GM21576 (cell line): ENCODE measurements around the gene SOX21.

Experiments used
- ATAC-seq: cut with Tn5 transposase; IDR thresholded peaks from one replicate; pipeline ENCODE4 v1.9.1; 2021; ENCODE audit warnings: mild to moderate bottlenecking, moderate library complexity; ENCODE audit not compliant: unreplicated experiment

SOX21 gene

GRCh38 chr13:94709001-94709834, 3.1 kb downstream of the SOX21 start:
- no peak for ATAC-seq

DNA sequence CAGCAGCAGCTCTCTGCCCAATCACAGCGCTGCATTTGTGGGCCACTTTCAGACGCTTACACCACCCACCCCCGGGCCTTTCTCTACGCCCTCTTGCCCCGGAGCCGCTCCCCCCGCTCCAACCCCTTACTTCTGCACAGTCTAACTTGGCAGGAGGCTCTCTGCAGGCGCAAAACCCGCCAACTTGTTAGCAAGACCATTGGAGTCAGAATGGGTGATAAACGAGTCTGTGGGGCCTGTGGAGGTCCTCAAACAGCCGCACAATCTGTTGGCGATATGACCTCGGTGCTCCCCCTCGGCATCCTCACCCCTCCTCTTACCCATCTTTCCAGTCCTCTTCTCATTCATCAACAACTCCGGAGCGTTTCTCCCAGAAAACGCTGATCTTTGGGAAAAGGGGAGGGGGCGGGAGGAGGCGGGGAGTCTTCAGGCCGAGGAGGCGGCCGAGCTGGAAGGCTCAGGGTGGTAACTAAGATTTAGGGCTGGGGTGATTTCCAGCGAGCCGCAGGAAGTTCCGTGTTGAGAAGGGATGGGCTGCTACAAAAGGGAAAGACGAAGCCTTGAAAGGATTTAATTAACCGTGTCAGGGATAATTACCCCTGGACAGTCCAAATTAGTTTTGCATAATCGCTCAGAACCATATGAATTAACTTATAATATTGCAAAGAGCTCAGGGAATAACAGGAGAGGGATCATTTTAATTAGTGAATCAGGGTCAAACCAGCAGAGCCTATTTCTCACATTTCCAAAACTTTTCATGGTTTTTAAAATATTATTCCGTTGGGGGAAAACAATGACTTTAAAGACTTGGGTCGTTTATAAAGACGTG, 4.1 kb downstream of the SOX21 start:
- no peak for ATAC-seq

DNA sequence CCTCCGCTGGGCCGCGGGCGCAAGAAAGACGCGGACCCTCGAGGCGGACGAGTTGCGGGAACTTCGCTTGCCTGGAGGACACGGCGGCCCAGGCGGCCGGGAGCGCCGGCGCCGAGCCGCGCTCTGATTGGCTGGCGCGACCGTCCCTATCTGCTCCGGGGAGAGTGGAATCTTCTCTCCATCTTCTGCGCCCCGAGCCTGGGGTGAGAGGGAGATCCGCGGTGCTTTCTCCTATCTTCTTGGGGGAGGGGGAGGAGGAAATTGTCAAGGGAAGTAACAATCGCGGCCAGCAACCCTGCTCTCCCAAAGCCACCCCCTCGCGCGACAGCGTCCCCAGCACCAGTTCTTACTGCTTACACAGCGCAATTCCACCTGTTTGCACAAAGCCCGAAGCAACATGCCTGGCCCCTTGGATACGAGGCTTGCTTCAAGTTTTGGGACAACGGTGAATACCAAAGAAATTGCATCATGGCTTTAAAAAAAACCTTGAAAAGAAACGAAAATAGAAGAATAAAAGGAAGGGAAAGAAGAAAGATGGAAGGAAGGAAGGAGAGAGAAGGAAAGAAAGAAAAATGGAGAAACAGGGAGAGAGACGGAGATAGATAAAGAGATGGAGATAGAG, 4.8 kb downstream of the SOX21 start:
- no peak for ATAC-seq

DNA sequence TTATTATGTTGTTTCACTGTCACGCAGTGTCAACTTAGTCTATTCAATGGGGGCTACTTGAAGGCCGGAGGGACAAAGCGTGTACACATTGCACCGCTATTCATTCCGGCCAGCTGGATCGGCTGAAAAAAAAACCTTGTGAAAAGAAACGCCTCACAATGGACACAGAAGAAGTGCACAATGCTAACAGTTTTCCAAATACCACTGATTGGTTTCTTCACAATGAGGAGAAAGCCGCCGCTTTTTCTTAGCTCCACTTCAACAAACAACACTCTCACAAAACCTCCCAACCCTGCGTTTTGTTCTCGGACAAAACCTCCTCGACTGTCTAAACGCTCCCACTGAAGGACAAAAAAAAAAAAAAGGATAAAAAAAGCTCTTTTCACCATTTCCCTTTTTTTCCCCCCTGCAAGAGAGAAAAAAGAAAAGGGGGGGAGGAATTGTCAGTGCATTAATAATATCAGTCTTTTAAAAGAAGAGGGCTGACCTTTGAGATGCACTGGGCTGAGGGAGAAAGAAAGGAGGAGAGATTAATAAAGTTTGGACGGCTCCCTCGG, 5.4 kb downstream of the SOX21 start:
- ATAC-seq = no peak

DNA sequence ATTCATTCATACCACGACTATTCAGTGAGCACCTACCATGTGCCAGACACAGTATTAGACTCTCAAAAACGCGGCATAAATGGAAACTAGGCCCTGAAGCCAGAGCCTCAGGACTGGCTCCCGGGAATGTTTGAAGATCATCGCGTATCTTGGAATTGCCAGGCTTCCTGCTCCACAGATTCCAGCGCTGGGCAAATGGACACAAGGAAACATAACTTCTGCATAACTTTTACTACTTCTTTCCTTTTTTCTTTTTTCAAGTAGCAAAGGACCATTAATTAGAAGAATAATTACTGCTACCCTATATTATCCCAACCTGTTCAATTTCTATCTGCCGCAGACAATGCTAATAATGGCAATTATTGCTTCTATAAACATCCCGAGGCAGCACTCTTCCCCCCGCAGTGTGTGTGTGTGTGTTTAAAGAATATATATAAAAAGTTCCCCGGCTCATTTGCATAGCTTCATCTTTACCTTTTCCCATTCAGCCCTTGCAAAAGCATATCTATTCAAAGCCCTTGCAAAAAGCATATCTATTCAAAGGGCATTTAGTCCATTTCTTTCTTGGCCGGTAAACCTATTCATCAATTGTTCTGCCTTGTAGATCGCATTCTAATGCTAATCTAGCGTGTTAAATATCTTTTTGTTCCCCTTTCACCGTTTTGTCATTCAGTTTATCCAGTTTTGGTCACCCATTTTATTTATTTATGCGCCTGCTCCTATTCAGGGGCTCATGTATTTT, 6.1 kb downstream of the SOX21 start:
- no peak for ATAC-seq

- no peak for ATAC-seq
These were observed 7.0 kb downstream of the SOX21 start for GRCh38 chr13:94705081-94706030.

- ATAC-seq = no peak
These were observed 7.8 kb downstream of the SOX21 start for GRCh38 chr13:94704377-94705080.

GRCh38 chr13:94703721-94704314, 8.5 kb downstream of the SOX21 start:
- ATAC-seq = no peak

DNA sequence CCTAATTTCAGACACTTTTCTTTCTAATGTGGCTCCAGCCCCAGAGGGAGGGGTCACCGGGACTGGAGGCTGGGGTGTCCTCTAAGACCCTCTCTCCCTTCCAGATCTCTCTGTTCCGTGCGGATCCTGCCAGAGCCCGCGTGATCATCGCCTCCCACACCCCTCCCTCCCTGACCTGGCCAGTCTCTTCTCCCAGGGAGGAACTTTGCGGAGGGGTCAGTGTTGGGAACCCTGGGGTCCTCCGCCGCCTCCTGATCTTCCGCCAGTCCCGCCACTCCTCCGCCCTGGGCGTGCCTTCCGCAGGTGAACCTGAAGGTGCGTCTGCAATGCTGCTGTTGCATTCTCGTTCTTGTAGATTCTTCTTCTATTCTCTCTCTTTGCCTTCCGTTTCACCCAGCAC, 9.1 kb downstream of the SOX21 start:
- no peak for ATAC-seq

- ATAC-seq = no peak
These were observed 9.9 kb downstream of the SOX21 start for GRCh38 chr13:94702181-94703041.

DNA sequence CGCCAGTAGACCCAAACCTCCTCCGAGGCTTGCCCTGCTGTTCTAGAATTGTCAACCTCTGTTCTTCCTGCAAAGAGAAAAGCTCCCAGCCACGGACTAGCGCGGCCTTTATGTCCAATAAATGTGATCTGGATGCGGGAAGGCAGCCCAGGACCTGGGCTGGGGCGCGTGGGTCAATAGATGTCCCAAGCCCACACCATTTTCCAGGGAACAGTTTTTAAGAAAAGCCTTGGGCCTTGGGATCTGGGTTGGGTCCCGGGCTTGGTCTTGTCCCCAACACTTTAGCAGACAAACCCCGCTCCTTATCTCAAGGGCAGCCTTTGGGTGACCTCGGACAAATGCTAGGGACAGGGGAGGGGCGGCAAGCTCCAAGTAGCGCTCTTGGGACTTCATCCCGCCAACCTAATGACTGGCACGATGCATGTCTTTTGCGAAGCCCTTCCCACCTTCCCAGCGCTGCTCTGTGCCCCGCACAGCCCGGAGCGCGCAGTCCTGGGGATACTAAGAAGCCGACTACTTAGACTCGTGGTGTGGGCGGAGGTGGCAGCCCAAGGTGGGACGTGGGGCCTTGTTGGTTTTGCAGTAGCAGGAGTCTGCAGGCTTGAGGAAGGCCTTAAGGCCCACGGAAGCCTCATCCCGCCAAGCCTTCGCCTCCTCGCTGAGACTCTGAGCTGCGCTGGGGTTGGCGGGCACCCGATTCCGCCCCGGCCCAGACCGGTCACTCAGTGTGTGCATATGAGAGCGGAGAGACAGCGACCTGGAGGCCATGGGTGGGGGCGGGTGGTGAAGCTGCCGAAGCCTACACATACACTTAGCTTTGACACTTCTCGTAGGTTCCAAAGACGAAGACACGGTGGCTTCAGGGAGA, 10.8 kb downstream of the SOX21 start:
- ATAC-seq = no peak

DNA sequence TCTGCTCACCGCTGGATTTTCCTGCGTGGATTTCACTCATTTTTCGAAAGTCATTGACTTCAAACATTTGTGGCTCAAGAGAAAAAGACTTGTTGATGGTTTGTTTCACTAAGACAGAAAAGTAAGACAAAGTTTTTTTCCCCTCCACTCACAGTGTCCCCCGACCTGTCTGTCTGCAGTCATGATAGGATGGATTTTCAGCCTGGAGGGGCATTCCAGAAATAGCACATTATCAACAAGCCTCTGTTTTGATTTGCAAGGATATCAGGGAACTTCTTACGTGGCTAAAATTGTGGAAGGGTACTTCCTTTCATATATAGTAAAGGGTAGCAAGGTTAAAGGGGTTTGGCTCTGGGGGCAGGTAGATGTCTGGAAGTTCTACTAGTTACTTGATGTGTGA, 11.8 kb downstream of the SOX21 start:
- ATAC-seq = no peak

GRCh38 chr13:94700051-94700535, 12.3 kb downstream of the SOX21 start:
- ATAC-seq = no peak

GRCh38 chr13:94696171-94696570, 16.2 kb downstream of the SOX21 start:
- ATAC-seq = no peak

DNA sequence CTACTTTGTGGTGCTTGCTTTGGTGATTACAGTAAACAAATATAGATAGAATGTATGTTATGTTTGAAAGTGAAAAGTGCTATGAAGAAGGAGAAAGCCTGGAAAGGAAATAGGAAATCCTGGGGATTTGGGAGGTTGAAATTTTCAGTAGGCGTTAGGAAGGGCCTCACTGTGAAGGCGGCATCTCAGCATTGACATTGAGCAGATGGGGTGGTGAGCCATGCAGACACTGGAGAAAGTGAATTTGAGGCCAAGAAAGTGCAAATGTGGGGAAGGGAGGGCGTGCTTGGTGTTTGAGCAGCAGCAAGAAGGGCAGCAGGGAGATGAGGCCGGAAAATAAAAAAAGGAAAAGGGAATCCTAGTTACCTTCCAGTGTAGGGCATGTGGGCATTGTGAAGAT, 20.3 kb downstream of the SOX21 start:
- no peak for ATAC-seq

DNA sequence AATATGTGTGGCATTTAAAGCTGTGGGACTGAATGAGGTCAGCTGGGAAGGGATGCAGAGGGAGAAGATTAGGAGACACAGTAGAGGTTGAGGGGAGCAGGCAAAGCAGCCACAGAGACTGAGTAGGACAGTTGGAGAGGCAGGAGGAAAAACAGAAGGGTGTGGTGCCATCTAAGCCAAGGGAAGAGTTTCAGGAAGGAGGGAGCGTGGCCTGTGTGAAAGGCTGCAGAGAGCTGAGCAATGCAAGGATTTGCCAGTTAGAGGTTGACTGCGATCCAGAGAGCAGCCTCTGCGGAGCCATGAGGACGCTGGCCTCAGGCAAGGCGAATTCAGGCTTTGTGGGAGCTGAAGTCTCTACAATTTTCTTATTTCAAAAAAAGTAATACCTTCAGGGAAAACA, 28.9 kb downstream of the SOX21 start:
- no peak for ATAC-seq

DNA sequence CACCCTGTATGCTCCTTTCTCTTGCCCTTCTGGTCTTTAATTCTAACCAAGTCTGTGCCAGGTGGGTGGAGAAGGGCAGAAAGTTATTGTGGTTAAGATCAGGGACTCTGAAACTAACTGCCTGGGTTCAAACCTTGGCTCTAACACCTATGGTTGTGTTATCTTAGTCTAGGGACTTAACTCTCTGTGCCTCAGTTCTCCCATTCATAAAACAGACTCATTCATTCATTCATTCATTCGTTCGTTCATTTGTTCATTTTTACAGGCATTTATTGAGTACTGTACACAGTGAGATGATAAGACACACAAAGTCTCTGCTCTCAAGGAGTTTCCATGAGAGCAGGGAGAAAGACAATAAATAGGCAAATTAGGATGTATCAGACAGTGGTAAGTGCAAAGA, 30.1 kb downstream of the SOX21 start:
- no peak for ATAC-seq
